Measurements from ENCODE around the gene CHIC1. TPM values are rescaled to one million over a fixed set of nuclear protein-coding genes. Genes with fewer than 3 reads are reported as not detected.
"Not testable (repeated sequence)": the region's sequence is repeated elsewhere in the genome, so short reads cannot be mapped to it uniquely, and the experiment has no call there.

The CHIC1 gene
- total and polyA plus RNA-seq, 8 donors = 7.2 to 10.3 (median 8.8) TPM

DNA sequence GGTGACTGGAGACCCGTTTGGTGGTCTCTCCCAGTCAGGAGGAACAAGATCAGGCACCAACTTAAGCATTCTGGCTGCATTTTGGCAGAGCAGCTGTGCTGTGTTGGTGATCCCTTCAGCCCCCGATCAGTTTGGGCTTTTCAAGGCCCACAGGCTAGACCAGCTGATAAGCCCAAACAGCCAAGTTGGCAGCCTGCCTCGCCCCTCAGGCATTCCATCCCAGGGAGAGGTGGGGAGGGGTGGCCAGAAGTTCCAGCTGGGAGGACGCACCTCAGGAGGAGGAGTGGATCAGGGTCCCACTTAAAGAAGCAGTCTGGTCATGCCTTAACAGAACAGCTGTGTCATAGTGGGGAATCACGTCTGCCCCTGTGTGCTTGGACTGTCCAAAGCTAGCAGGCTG lies 105.8 kb downstream of the CHIC1 start:
- Histone ChIP-seq H3K27ac (no peak overlapping the region), H3K4me3 (no peak overlapping the region), H3K9me3 (peaks cover 0 to 19% of the 10 kb centered on the region in 2 donors), H3K4me1 (no peaks in the 10 kb centered on the region), H3K36me3 (no peaks in the 10 kb centered on the region), H3K27me3 (no peaks in the 10 kb centered on the region)
- DNase-seq (peak in 2 of 4 donors; percentile 1 to 34), ATAC-seq (peak; percentile 41)
- TF ChIP-seq, protein P1, sequence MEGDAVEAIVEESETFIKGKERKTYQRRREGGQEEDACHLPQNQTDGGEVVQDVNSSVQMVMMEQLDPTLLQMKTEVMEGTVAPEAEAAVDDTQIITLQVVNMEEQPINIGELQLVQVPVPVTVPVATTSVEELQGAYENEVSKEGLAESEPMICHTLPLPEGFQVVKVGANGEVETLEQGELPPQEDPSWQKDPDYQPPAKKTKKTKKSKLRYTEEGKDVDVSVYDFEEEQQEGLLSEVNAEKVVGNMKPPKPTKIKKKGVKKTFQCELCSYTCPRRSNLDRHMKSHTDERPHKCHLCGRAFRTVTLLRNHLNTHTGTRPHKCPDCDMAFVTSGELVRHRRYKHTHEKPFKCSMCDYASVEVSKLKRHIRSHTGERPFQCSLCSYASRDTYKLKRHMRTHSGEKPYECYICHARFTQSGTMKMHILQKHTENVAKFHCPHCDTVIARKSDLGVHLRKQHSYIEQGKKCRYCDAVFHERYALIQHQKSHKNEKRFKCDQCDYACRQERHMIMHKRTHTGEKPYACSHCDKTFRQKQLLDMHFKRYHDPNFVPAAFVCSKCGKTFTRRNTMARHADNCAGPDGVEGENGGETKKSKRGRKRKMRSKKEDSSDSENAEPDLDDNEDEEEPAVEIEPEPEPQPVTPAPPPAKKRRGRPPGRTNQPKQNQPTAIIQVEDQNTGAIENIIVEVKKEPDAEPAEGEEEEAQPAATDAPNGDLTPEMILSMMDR (IDR thresholded peaks at IDR 0.05) = no peak
- intact Hi-C loops (cut with DNase I) = no loop called here

DNA sequence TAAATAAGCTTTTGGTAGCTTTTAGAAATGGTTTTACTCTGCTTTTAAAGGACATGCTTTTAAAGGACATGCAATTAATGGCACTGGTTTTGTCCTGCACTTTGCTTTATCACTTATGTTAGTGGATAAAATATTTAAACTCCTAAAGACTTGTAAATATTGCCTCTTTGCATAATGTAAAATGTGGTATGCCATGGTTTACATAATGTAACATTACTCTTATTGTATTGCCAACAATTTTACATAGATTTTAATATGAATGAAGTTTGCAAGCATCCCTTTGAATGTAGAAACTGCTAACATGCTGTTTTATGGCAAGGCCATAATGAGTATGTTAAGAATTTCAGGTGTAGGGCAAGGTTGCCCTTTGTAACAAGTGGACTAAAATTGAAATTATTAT lies 118.4 kb downstream of the CHIC1 start:
- no peak for DNase-seq
- H3K27me3 ChIP-seq = peaks cover 0 to 4% of the 10 kb centered on the region in 2 donors
- no peaks in the 10 kb centered on the region for H3K36me3 ChIP-seq
- intact Hi-C loops (cut with DNase I) = no loop called here
- no peaks in the 10 kb centered on the region for H3K4me1 ChIP-seq
- TF ChIP-seq, protein P1 (IDR thresholded peaks at IDR 0.05) = no peak
- ATAC-seq = no peak
- H3K27ac ChIP-seq = no peak overlapping the region
- no peak overlapping the region for H3K4me3 ChIP-seq
- peaks cover 3 to 5% of the 10 kb centered on the region in 2 donors for H3K9me3 ChIP-seq

DNA sequence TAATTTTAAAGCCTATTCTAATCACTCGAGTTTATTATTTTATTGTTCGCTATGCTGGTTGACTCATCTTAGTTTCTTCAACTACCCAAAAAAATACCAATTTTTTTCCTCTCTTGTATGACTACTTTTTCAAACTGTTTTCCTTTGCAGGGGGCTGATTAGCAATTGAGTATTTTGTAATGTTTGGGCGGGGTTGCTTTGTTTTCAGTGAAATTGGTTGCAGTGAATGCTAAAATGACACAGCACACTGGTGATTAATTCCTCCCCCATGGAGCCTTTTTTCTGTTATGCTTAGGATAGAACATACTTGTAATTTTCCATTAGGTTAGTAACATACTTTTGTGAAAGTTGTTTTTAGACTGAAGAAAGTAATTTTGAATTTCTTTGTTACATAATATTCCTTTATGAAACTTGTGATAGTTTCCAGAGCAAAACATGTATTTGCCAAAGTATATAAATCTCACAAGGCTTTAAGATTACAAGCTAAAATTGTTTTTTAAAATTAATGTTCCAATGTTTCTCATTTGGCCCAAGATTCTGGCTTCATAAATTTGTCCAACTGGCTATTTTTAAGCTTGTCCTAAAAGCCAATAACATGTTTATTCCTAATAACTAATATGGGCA lies 120.4 kb downstream of the CHIC1 start:
- TF ChIP-seq, protein P1 (IDR thresholded peaks at IDR 0.05) = no peak
- Histone ChIP-seq H3K4me1 (no peaks in the 10 kb centered on the region), H3K27ac (no peak overlapping the region), H3K9me3 (peaks cover 0 to 5% of the 10 kb centered on the region in 2 donors), H3K27me3 (peaks cover 0 to 4% of the 10 kb centered on the region in 2 donors), H3K4me3 (no peak overlapping the region), H3K36me3 (no peaks in the 10 kb centered on the region)
- DNase-seq = no peak
- intact Hi-C loops (cut with DNase I) = no loop called here
- ATAC-seq = no peak

DNA sequence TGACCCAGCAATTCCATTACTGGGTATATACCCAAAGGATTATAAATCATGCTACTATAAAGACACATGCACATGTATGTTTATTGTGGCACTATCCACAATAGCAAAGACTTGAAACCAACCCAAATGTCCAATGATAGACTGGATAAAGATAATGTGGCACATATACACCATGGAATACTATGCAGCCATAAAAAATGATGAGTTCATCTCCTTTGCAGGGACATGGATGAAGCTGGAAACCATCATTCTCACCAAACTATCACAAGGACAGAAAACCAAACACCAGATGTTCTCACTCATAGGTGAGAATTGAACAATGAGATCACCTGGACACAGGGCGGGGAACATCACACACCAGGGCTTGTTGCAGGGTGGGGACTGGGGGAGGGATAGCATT lies 144.0 kb downstream of the CHIC1 start:
- H3K9me3 ChIP-seq = peaks cover 0 to 37% of the 10 kb centered on the region in 2 donors
- DNase-seq; ATAC-seq; H3K36me3 ChIP-seq; H3K27ac ChIP-seq; H3K4me1 ChIP-seq; H3K27me3 ChIP-seq; H3K4me3 ChIP-seq; intact Hi-C loops (cut with DNase I): not testable (repeated sequence)

DNA sequence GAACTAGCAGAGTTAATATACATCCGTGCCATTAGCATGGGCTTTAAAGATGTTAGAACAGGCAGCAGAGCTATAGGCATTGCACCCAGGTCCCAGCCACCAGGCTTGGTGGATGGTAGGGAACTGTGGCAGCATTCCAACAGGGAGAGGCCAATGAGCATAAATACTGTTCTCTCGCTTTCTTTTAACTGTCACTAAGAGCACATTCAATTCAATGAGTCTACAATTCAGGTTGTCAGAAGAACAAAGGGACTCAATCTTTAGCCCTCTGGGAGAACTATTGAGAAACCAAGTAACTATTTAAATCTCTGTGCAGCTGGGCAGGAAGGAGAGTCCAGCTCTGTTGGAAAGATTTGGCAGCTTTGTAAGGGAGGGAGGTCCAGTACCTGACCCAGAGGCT lies 165.6 kb downstream of the CHIC1 start:
- ATAC-seq = no peak
- intact Hi-C loops (cut with DNase I) = no loop called here
- no peaks in the 10 kb centered on the region for H3K4me1 ChIP-seq

More for the DNA sequence above, 165.6 kb downstream of the CHIC1 start:
- TF ChIP-seq, protein P1 (IDR thresholded peaks at IDR 0.05) = no peak
- no peak for DNase-seq
- Histone ChIP-seq H3K27me3 (no peaks in the 10 kb centered on the region), H3K4me3 (no peak overlapping the region), H3K9me3 (no peaks in the 10 kb centered on the region), H3K27ac (no peak overlapping the region), H3K36me3 (no peaks in the 10 kb centered on the region)

Other genes starting within 250 kb of the CHIC1 start
- not detected for gene CDX4, start 116.1 kb upstream of the CHIC1 start, total RNA-seq
- not detected for gene CDX4, start 116.1 kb upstream of the CHIC1 start, polyA plus RNA-seq (ENCODE audit: insufficient read length in 6 of 6)